Stimulated activated CD8-positive, alpha-beta memory T cell treated with anti-CD3 and anti-CD28 coated beads, Interleukin-12 subunit alpha, Interleukin-12 subunit beta, amount 100 ng/mL, for 4 hours (primary cell): ENCODE measurements around the gene CALHM6.

Source experiments
- DNase-seq: peaks from one replicate; pipeline ENCODE4 v3.0.0-alpha.2; 2020; ENCODE audit warnings: low read depth

The CALHM6 gene

DNA sequence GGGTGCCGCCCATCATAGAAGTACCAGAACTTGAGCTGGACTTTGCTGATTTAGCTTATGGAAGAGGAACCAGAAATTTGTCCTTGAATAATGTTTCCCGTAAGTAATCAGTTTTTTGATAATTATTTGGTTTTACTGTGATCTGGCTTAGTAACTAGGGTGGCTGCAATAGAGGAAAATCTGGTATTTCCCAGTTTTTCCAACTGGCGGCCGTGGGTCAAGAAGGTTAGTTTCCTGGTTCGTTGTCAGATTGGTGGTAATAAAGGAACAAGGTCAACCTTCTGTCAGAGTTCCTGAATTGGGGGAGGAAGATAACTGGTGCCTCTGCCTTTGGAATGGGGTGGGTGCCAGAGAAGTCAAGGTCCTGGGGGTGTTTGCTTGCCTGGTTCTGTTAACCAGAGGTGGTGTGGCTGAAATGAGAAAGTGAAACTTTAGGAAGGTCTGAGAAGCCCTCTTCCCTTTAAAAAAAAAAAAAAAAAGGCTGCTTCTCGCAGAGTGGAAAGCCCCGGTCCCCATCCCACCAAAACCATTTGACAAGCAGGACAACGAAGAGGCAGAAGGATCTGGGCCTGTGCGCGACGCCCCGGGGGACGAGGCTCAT, at the start of gene CALHM6:
Gene CALHM6, plus strand, starts transcription at position 45 of the 601 bp plus-strand sequence. Its CDS starts 555 bp downstream, at position 600.
- no peak for DNase-seq

DNA sequence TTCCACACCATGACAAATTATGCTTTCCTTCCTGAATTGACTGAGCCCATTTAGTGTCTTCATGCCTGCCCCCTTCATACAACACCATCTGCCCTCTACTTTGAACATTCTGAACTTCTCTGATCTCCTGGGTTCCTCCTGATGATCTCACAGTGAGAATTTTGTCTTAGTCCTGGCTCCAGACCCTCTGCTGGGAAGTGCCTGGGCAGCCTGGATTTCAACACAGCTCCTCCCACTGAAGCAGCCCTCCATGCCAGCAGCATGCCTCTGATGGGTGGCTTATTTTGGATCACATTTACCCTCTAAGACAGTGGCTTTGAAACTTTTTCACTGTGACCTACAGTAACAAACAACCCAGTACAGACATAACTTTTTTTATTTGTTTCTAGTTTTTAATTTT, 48.9 kb upstream of the CALHM6 start:
- no peak for DNase-seq

DNA sequence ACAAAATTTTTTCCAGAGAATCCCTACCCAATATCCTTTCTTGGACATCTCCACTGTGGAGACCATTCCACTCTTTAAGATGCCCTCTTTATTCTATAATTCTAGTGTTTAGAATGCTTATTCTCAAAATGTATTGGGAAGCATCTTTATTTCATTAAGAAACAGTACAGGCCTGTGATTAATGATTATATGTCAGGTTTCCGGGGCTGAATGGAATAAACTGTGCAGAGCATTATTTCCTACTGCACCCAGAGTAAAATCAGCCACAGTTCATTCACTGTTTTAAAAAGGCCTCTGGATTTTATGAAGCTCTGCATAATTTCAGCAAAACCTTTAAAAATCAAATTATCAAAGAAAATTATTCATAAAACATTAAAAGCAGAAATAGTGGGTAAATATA, 47.8 kb upstream of the CALHM6 start:
- no peak for DNase-seq

DNA sequence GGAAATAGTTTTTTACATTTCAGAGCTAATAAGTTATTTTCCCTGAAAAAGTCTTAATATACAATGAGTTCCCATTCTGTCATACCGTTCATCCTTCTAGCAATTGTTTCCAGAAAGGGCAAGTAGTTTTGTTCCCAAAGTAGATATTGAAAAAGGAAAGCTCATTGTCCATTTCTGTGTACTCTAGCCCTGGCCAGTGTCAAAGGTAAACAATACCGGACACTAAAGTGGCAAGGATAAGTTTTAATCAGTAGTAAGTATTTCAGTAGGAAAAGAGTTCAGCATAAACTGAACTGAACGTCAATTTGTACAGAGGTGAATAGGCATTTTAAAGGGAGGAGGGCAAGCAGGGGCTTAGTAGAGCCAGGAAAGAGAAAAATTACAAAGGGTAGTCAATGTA, 43.5 kb upstream of the CALHM6 start:
- no peak for DNase-seq

DNA sequence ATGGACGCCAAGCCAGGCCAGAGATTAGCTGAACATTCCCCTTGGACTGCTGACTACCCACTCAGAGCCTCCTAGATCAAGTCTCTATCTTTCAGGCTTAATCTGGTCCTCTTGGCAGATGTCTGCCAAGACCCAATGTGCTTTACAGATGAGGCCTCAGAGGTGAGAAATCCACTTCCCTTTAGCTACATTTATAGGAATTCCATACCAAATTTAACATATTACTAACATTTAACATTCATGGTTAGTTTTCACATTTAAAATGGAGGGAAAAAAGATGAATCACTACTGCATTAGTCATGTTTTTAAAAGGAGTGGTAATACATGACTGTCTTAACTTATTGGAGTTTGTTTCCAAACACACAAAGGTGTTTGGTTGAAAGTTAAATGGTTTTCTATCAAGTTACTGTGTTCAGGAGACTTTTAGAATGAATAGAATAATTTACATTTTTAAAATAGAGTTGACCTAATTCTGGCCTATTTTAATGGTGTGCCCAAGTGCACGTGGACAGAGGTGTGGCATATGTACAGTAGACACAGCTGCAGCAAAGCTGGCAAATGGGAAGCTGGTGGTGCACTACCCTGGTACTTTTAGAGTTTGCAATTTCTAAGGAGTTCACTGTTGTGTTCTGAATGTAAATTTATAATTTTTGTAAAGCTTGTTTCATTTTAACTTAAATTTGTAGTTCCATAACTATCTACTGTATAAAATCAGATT, 41.9 kb upstream of the CALHM6 start:
- no peak for DNase-seq

GRCh38 chr6:116420341-116420740, 40.8 kb upstream of the CALHM6 start:
- DNase-seq = no peak

DNA sequence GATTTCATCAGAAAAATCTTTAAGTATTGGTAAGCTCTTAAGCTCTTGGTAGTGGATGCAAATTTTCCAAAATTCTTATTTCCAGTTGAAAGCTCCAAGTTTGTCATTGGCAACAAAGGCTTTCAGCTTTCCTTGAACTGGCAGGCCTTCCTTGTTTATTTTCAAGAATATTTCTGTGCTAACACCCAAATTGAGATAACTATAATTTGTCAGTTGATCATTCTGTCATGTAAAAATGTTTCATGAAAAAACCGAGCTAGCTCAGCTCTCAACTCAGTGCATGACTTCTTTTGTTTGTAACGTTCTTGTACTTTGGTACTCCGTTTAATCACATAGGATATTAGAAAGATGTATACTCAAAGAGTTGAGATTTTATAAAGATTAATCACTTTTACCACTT, 38.9 kb upstream of the CALHM6 start:
- no peak for DNase-seq

GRCh38 chr6:116424001-116424400, 37.2 kb upstream of the CALHM6 start:
- DNase-seq = no peak

DNA sequence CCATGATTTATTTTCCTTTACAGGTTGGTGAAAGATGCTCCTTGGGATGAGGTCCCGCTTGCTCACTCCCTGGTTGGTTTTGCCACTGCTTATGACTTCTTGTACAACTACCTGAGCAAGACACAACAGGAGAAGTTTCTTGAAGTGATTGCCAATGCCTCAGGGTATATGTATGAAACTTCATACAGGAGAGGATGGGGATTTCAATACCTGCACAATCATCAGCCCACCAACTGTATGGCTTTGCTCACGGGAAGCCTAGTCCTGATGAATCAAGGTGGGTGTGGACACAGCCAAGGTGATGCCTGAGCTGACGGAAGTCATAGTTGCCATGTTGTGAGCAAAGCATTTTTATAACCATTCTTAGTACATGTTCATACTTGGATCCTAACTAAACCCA, 34.6 kb upstream of the CALHM6 start:
- DNase-seq = no peak

GRCh38 chr6:116429111-116429510, 32.1 kb upstream of the CALHM6 start:
- DNase-seq = no peak

GRCh38 chr6:116430860-116431259, 30.3 kb upstream of the CALHM6 start:
- DNase-seq = no peak

DNA sequence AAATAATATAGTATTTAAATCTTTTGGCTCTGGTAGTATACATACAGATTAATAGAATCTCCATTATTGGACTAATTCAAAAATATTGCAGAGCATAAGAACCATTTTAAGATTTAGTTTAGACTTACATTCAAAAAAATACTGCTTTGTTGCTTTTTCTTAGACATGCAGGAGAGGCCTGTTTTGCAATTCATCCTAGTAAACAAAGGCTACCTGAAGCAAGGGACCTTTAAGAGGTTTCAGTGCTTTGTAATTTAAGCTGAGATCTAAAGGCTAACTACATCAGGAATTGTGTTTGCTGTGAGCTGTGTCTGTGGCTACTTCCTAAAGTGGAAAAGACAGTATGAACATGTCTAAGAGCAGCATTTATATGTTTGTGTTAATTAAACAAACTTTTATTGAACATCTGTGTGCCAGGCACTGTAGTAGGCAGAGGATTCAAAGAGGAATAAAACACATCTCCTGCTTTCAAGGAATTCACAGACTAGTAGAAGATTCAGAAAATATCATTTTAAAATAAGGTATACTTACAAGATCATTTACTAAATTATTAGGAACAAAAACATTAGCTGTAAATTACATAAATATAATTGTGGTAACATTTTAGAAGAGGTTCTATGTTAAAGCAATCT, 29.1 kb upstream of the CALHM6 start:
- DNase-seq = no peak

DNA sequence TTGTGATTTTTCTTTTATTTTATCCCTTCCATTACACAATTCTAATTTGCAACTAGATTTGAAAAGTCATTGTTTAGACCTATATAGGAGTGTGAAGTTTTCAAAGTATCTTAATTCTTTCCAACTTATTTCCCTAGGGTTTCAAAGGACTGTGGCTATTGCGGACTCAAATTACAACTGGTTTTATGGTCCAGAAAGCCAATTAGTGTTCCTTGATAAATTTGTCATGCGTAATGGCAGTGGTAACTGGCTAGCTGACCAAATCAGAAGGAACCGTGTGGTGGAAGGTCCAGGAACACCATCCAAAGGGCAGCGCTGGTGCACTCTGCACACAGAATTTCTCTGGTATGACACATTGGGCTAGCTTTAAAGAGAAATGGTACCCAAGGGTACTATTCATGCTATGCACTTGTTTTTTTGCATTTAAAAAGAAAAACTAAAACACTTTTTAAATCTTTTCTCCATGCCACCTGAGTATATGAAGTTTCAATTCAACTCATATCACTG, 27.9 kb upstream of the CALHM6 start:
- no peak for DNase-seq

DNA sequence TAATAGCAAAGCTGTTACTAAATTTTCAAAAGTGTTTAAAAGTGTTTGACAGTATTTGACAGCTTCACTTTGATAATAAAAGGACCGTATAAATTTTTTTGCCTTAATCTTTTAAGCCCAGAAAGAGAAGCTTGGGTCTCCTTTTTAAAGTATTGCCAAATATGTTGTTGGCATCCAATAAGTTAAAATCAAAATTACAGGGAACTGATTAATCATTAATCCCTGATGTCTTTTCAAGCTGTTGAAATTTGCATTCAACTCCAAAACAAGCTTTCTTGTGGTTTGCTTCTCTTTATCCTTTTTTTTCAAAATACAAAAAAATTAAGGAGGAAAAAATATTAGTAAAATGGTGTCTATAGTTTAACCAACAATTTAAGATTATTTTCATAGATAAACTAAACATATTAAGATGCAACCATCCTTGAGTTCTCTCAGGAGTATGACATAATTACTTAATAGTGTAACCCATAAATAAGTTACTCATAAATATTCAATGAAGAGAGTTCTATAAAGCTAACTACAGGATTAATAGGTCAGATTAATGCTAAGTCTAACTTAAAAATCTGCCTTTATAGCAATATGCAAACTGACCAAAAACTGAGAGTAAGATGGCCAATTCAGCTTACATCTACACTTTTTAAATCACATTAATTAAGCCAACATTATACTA, 27.0 kb upstream of the CALHM6 start:
- no peak for DNase-seq

DNA sequence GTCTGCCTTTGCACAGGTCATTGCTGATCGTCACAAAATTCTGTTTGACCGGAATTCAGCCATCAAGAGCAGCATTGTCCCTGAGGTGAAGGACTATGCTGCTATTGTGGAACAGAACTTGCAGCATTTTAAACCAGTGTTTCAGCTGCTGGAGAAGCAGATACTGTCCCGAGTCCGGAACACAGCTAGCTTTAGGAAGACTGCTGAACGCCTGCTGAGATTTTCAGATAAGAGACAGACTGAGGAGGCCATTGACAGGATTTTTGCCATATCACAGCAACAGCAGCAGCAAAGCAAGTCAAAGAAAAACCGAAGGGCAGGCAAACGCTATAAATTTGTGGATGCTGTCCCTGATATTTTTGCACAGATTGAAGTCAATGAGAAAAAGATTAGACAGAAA, 24.6 kb upstream of the CALHM6 start:
- no peak for DNase-seq

DNA sequence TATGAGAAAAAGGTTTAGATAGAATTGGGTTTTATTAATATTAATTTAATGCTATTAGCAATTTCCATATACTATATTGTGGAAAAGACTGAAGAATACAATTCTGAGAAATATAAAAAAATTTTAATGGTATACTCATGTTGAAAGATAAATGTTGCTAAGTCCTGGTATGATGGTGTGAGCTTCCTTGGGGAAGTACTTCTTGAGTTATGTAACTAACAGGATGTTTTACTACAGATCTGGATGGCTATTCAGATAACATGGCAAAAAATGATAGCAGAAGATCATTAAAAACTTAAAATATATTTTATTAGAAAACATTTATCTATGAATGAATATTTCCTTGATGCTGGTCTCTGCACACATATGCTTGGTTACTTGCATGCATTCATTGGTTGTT, 23.5 kb upstream of the CALHM6 start:
- DNase-seq = no peak

GRCh38 chr6:116438590-116439448, 22.4 kb upstream of the CALHM6 start:
- no peak for DNase-seq

DNA sequence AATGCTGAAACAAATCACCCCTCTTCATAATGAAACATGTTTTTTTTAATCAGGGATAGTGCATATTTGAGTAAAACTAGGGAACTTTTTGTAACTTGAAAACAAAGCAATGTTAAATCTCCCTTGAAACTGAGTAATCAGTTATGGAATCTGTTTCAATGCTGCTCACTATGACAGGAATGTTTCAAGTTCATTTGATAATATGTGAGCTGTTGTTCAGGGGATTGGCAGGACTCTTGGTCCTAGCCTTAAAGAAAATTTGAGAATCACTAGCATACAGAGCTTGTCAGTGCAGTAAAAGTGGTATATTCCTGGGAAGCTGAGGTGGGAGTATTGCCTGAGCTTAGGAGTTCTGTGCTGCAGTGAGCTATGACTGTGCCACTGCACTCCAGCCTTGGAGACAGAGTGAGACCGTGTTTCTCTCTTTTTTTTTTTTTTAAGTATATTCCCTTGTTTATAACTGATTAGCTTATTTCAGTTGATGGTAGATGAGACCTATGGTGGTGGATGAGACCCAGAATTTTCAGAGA, 21.6 kb upstream of the CALHM6 start:
- DNase-seq = no peak

- DNase-seq = no peak
These were observed 18.1 kb upstream of the CALHM6 start for GRCh38 chr6:116443105-116443504.

DNA sequence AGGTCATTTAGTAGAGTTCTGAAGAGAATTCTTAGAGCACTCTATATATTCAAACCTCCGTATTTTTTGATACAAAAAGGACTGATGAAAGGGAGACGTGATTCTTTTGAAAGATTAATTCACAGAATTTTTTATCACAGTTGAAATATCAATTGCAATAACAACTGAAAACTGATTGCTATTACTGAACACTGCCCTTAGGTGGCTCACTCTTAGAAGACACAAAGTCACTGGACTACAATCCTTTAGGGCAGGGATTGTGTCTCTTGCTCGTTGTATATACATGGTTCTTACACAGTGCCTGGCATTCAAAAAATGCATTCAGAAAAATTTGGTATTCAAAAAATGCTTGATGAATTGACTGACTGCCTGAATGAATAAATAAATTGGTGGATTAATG, 17.1 kb upstream of the CALHM6 start:
- DNase-seq = no peak

- no peak for DNase-seq
These were observed 16.6 kb upstream of the CALHM6 start for GRCh38 chr6:116444575-116444974.

GRCh38 chr6:116445102-116445501, 16.1 kb upstream of the CALHM6 start:
- no peak for DNase-seq
